HG02759 (cell line): ENCODE measurements around the gene IFNL3.
"Not testable (repeated sequence)": the region's sequence is repeated elsewhere in the genome, so short reads cannot be mapped to it uniquely, and the experiment has no call there.

Experiments
- ATAC-seq: cut with Tn5 transposase; IDR thresholded peaks from one replicate; pipeline ENCODE4 v1.9.1; 2021; ENCODE audit warnings: mild to moderate bottlenecking, moderate library complexity; ENCODE audit not compliant: unreplicated experiment

IFNL3 gene

GRCh38 chr19:39218230-39219007 is 26.4 kb downstream of the IFNL3 start:
- no peak for ATAC-seq

- no peak for ATAC-seq
These were observed 27.7 kb downstream of the IFNL3 start for GRCh38 chr19:39217094-39217493.

GRCh38 chr19:39215323-39215722 is 29.5 kb downstream of the IFNL3 start:
- not testable (repeated sequence) for ATAC-seq

GRCh38 chr19:39212375-39212742 is 32.4 kb downstream of the IFNL3 start:
- ATAC-seq, result no peak

- ATAC-seq, result no peak
These were observed 33.0 kb downstream of the IFNL3 start for GRCh38 chr19:39211731-39212374.

- ATAC-seq, result no peak
These were observed 35.6 kb downstream of the IFNL3 start for GRCh38 chr19:39209196-39209595.

GRCh38 chr19:39208175-39208795 is 36.5 kb downstream of the IFNL3 start:
- ATAC-seq, result no peak

- no peak for ATAC-seq
These were observed 37.4 kb downstream of the IFNL3 start for GRCh38 chr19:39207293-39207836.

- ATAC-seq, result no peak
These were observed 38.7 kb downstream of the IFNL3 start for GRCh38 chr19:39206122-39206521.

- ATAC-seq, result no peak
These were observed 39.4 kb downstream of the IFNL3 start for GRCh38 chr19:39205449-39205764.

- no peak for ATAC-seq
These were observed 41.1 kb downstream of the IFNL3 start, which contains the start of gene SYCN for GRCh38 chr19:39203372-39204341. Gene SYCN (minus strand): TSS chr19:39204263. CDS start chr19:39204254, 9 bp downstream.

GRCh38 chr19:39202998-39203355 is 41.8 kb downstream of the IFNL3 start:
- no peak for ATAC-seq

GRCh38 chr19:39200803-39201115 is 44.0 kb downstream of the IFNL3 start:
- ATAC-seq, result no peak

GRCh38 chr19:39200066-39200802 is 44.6 kb downstream of the IFNL3 start:
- ATAC-seq, result no peak

GRCh38 chr19:39199025-39199424 is 45.8 kb downstream of the IFNL3 start:
- no peak for ATAC-seq

- ATAC-seq, result no peak
These were observed 47.0 kb downstream of the IFNL3 start for GRCh38 chr19:39197808-39198207.

- ATAC-seq, result no peak
These were observed 47.8 kb downstream of the IFNL3 start, which contains the start of gene NCCRP1 for GRCh38 chr19:39196860-39197562. Gene NCCRP1 (plus strand): TSS chr19:39196964. CDS start chr19:39196983, 19 bp downstream.

- no peak for ATAC-seq
These were observed 48.5 kb downstream of the IFNL3 start for GRCh38 chr19:39196320-39196719.

- no peak for ATAC-seq
These were observed 49.1 kb downstream of the IFNL3 start for GRCh38 chr19:39195755-39196154.
